ENCODE measurements around the gene ACTR8.

The ACTR8 gene

DNA sequence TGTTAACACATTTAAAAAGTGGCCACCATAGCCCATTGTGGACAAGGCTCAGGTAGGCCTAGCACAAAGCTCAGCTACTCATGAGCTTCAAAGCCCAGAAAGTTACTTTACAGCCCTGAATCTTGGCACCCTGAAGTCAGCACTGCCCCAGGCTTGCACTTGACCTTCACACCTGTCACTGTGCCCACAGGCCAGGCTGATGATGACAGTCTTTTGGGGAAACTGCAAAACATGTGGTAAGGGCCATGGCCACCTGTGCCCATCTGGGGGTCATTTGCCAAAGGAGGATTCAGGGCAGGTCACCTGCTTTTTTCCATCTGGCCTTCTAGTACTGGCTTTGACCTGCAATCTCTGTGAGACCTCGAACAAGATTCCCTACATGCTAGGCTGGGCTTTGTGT is 46.7 kb downstream of the ACTR8 start:
- DNase-seq (ENCODE audit: low spot score), result no peak

DNA sequence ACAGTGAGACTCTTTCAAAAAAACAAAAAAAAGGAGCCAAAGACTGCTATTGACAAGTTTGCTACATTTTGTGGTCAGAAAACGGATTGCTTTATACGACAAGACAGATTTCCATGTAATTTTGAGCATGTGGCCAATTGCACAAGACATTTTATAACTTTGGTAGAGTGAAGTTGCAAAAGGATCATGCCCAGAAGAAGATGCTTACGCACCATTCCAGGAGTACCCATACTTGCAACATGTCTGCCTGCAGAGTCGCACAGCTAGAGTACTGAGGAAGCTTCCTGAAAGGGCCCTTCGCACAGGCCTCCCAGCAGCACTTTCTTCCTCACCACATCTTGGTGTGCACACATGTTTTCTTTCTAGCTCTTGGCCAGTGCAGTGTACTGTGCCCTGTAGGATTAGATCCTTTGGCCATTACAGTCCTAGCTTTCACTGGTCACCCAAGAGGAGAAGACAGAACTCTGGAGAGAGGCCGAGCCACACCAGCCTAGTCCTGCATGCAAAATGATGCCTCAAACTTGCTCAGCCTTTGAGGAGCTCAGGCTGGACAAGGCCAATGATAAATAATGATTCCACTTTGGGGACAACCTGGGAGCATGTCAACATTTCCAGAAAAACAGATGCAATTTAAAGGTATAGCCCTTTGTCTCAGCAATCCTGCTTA is 47.4 kb downstream of the ACTR8 start:
- no peak for DNase-seq (ENCODE audit: low spot score)

DNA sequence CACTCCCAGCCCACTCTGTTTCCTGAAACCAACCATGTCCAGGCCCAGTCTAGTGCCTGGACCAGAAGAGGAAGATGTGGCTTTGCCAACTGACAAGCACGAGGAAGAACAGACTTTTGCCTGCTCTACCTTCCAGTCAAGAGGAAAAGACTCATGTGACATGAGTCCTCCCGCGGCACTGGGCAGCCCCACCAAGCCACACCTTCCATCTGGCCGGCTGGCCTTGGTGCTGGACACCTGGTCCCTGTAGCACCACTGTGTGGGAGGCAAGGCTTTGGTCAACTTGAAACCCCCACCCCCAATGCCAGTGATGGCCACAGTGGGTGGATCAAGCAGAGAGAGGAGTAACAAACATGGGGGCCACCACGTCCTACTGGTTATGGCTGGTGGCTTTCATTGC is 48.3 kb downstream of the ACTR8 start:
- no peak for DNase-seq (ENCODE audit: low spot score)

DNA sequence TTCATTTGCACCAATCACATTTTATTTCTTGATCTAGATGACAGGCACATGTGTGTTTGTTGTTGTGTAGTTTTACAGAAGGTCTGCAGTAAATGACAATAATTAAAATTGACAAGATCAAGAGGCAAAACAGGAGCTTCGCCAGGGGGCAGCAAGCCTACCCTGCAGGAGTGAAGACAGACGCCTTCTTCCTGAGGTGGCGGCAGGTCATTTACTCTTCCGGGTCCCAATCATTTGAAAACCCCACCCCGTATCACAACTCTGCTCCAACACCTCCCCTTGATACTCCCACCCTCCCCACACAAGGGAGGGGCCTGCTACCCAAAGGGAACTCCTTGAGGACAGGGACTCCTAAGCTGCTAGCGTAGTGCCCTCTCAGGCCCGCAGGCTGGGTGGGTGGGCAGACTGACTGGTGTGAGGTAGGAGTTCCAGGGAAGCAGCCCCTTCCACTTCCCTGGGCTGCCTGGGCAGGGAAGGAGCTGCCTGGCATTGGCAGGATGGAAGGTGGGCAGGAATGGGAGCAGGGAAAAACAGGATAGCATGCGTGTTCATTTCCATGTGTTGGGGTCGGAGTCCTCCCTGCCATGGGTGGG is 48.8 kb downstream of the ACTR8 start:
- DNase-seq (ENCODE audit: low spot score), result no peak

DNA sequence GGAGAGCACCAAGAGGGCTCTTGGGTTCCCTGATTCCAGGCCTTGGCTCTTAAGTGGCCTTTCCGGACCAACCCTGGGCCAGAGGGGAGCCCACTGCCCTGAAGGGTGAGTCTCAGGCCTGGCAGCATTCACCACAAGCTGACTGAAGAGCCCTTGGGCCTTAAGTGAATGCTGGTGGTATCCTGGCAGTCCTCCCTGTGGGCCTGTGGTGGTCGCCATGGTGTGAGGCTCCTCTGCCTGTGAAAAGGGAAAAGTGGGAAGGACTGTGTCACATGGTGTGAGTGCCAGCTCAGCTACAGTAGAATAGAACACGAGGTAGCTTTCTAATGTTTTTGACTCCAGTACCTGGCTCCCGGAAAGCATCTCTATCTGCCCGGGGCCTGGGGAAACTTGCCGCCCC is 51.0 kb downstream of the ACTR8 start:
- DNase-seq (ENCODE audit: low spot score), result no peak

DNA sequence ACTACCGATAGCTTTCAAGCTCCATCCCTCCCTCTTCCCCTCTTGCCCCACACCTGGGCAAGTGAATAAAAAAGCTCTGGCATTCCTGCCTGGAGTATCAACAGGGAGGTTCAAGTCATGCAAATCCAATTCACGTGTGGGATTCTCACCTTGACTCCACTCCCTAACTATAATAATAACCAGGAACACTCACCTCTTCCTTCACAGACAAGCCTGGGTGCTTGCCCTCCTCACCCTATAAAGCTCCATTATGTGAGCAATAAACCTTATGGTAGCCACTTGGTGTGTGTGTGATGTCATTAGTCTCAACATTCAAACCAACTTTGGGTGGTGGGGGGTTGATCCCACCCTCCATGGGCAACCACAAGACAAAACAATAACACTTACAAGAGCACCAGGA is 52.3 kb downstream of the ACTR8 start:
- no peak for DNase-seq (ENCODE audit: low spot score)

DNA sequence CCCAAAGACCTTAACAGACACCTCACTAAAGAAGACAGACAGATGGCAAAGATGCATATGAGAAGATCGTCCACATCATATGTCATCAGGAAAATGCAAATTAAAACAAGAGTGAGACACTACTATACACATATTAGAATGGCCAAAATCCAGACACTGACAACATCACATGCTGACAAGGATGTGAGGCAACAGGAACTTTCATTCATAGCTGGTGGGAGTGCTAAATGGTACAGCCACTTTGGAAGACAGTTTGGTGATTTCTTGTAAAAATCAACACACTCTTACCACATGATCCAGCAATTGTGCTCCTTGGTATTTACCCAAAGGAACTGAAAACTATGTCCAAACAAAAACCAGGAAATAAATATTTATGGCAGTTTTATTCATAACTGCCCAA is 53.4 kb downstream of the ACTR8 start:
- DNase-seq (ENCODE audit: low spot score), result no peak

DNA sequence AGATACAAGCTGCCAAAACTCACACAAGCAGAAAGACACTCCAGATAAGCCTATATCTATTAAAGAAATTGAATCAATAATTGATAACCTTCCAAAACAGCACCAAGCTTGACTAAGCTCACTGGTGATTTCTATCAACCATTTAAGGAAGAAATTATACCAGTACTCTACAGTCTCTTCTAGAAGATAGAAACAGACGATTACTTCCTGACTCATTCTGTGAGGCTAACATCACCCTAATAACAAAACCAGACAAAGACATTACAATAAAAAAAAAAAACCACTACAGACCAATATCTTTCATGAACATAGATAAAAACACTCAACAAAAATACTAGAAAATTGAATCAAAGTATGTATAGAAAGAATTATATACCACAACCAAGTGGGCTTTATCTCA is 55.9 kb downstream of the ACTR8 start:
- DNase-seq (ENCODE audit: low spot score), result no peak

DNA sequence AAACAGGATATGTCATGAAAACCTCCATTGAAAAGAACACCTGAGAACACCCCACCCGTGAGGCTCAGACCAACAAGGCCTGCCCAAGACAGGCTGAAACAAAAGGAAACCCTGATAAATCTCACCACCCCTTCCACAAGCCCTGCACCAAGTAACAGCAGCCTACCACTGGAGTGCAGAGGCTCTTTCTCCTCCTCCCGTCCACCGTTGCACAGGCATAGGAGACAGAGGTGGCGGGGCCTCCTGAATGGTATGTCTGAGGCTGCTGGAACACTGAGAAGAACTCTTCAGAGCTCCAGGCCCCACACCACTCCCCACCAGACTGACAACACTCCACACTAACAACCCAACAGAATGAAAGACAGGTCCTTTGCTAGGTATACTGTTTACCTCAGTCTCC is 57.2 kb downstream of the ACTR8 start:
- no peak for DNase-seq (ENCODE audit: low spot score)

DNA sequence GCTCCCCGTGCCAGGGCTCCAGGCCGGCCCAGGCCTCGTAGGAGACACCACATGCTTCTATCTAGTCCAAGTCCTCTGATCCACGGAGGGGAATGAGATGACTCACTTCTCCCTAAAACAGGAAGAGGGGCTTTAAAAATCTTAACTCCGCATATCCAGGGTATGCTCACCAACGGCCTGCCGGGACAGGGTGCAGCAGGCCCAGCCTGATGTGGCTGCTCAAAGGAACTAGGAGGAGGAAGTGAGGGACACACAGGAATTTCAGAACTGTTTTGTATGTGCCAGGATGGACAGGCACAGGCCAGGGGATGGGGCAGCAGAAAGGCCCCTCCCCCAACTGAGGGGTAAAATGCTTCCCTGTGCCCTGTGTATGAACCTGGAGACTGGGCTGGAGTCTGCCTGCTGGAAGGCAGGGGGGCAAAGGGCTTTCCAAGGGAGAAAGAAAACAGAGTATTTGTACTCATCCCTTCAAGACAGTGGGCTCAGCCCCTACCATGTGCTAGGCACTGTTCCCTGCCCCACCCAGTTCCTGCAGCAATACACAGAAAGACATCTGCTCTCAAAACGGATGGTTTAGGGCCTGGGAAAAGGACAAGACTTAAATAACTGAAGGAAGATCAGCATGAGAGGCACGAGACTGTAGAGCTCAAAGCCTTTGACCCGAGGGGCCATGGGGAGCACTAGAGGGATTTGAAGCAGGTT is 57.8 kb downstream of the ACTR8 start:
- no peak for DNase-seq (ENCODE audit: low spot score)

DNA sequence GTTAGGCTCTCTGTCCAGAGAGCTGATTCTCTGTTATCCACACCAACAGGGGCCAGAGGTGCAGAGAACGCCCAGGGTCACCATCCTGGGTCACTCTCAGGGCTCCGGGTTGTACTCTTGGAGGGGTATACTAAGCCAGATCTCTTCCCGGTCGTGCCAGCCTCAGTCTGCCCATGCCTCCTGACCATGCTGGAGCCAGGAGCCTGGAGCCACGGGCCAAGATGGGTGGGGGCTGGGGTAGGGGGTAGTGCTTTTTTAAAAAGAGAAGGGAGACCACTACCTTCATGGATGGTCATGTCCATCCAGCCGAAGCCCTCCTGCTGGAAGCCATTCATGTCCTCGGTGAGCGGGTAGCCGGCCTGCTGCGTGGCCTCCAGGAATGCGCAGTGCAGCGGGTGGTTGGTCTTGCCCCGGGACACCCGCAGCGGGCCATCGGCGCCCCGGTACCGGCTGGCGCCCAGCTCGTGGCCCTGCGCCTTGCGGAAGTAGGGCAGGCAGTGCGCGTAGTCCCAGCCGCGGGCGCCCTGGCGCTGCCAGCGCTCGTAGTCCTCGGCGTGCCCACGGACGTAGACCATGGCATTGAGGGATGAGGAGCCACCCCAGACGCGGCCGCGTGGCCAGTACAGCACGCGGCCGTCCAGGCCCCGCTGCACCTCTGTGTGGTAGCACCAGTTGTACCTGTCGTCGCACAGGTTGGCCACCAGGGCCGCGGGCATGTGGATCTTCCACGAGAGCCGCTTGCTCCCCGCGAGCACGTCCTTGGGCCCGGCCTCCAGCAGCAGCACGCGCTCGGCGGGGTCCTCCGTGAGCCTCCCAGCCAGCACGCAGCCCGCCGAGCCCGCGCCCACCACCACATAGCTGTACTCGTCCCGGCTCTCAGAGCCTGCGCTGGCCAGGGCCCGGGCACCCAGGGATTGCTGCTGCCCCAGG is 58.7 kb downstream of the ACTR8 start:
- no peak for DNase-seq (ENCODE audit: low spot score)

DNA sequence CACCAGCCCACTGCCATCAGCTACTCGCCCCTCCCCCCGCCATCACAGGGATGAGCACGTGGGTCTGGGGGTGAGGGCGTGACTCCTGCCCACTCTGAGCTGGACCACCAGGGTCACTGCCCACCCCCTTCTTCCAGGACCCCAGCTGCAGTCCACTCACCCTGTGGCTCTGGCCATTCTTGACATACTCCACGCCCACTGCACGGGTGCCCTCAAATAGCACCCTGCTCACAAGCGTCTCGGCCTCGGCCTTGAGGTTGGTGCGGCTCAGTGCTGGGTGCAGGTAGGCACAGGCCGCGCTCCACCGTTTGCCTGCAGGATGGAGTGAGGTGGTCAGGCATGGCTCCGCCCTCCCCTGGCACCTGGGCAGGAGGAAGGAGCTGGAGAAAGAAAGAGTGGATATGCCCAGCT is 59.6 kb downstream of the ACTR8 start:
- DNase-seq (ENCODE audit: low spot score), result no peak

DNA sequence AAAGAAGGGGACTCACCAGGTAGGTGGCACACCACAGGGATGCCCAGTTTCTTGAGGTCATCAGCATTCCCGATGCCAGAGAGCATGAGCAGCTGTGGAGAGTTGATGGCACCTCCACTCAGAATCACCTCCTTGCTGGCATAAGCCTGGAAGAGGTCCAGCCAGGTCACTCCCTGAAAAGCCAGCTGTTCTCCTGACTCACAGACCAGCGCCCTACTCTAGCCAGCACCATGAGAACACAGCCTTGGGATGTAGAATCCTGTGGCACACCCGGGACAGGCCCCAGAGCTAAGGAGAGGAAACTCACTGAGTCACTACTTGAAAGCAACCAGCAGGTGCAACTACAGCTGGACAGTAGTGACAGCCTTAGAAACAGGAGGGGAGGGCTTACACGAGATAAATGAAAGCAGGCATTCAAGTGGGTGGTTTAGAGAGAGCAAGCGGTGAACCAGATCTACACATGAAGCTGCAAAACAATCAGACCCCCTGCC is 60.3 kb downstream of the ACTR8 start:
- DNase-seq (ENCODE audit: low spot score), result no peak

DNA sequence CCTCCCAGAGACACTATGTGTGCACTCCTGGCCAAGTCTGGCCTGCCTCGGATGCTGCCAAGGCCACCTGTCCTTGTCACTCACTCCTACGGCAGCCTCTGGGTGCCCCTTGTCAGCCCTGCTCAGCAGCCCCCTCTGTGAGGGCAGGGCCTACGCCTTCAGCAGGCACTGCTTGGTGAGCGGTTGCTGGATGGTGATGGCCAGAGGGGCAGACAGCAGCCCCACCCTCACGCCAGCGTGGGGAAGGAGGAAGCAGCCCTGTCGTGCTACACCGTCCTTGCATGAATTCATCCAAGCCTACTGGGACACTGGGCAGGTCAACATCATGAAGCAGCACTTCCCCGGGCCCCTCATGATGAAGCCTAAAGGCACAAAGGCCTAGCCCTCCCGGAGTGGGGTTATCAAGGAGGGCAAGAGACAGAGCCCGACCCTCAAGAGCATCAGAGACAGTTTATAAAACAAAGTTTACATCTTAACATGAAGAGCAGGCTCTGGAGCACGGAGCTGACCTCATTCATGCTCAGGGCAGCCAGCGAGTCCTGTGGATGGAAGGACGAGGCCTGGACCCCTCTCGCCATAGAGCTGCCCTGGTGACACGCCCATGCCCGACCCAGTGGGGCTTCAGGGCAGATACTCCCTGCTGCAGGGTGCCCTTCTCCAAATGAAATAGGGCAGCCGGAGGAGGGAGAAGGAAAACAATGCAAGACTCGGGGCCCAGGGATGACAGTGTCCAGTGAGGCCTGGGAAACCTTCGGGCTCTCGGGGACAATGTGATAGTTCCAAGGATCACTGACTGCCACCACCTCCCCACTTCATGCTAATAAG is 61.0 kb downstream of the ACTR8 start:
- no peak for DNase-seq (ENCODE audit: low spot score)

DNA sequence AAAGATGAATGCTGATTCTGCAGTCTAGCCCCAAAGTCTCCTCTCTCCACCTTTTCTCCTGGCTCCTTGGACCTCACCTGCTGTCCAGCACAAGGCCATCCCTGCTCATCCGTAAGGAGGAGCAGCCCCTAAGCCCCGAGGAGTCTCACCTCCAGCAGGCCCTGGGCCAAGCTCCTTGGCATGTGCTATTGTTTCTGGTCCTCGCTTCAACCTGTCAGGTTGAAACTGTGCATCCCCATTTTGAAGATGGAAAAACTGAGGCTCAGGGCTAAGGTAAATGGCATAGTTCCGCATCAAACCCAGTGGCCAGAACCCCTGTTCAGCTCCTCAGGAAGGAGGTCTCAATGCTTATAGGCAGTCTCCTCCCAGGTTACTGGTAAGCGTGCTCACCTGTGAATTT is 61.9 kb downstream of the ACTR8 start:
- DNase-seq (ENCODE audit: low spot score), result no peak

DNA sequence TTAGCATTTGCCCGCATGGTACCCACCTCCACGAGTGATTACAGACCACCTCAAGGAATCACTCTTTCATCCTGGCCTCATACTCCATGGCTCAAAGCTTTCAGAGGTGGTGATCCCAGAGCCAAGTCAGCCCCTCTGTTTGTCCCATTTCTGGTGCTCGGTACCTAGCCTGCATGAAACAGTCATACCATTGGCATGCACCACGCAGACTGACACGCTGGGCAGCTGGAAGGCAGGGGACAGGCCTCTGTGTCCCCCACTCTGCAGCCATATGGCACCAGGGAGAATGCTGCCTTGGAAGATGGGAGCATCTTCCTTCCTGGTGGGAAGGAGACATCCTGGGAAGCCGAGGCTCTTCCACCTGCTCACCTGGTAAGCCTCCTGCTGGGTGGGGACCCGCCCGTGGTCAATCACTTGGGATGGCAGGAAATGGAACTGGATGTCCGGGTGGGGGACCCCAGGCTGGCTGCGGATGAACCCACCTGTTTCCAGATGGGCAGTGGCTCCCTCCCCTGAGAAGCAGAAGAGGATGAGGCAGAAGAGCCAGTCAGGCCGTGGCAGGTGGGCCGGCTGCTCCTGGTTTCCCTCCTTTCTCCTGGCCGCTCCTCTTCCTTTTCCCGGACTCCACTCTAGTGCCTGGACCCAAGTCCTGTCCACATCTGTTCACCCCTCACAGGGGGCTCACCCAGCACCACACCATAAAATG is 62.6 kb downstream of the ACTR8 start:
- DNase-seq (ENCODE audit: low spot score), result no peak

DNA sequence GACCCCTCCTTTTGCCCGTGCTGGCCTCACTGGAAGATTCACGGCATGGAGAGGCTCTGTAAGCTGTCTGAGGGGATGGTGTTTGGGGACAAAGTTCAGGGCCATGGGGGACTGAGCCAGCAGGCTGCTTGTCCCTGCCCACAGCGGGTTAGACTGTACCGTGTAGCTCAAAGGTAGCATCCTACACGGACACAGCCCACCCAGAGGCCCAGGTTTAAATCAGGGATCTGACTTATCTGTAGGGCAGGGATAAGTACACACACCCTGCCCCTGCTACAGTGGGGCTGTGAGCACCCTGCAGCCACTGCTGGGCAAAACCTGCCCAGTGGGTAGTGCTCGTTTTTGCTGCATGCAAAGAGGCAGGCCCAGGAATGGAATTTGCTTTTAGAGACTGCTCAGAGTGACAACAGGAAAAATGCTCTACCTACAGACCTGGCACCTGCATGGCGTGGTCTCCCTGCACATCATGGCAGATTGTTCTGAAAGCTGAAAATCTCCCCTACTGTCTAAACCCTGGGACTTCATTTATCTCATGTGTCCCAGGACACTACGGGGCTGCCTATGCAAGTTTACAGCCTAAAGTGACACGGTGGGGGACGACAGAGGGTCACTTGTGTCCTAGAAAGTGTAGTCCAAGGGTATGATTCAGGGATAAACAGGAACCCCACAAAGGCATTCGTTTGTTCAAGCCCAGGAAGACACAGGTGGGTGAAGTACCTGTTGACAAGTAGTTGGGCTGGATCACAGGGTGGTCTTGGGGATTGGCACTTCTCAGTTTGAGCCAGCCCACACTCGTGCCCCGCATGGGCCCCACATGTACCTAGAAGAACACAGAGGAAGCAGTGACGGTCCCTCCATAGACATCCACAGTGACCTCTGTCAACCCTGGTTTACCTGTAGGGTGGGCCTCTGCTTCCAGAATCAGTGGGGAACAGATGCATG is 63.5 kb downstream of the ACTR8 start:
- DNase-seq (ENCODE audit: low spot score), result no peak

DNA sequence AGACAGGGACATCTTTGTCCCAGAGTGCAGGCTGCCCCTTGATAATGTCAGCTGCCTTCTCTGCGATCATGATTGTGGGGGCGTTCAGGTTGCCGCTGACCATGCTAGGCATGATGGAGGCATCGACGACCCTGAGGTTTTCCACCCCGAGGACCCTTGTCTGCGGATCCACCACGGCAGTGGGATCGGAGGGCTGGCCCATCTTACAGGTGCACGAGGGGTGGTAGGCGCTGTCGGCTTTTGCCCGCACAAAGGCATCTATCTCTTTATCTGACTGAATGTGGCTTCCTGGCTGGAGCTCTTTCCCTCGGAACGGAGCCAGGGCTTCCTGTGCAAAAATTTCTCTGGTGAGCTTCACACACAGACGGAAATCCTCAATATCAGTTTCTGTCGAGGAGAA is 64.1 kb downstream of the ACTR8 start:
- DNase-seq (ENCODE audit: low spot score), result no peak

DNA sequence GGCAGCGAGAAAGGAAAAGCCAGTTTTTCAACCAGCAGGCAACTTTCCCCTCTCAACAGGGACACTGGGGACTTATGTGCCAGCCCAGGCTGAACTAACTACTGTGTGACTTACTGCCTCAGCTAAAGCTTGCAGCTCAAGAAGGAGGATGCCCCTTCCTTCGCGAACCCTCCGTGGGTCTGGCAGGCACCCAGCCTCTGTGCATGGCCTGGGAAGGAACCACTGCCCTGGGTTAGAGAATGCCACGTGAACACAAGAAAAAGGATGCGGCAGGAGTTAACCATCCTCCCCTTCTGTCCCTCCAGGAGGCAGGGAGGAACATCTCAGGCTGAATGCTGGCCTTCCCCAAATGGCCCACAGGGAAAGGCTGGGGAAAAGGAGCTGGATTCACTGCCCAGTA is 64.7 kb downstream of the ACTR8 start:
- no peak for DNase-seq (ENCODE audit: low spot score)

All from globus pallidus (tissue), 1 donor.